Left forelimb (tissue), 1 donor: ENCODE results near the gene GALNS.
"Not testable (repeated sequence)": the region's sequence is repeated elsewhere in the genome, so short reads cannot be mapped to it uniquely, and the experiment has no call there.

Source experiments
- DNase-seq: peaks from one replicate; pipeline ENCODE4 v3.0.0-alpha.2; 2018; ENCODE audit warnings: low spot score

Gene GALNS

GRCh38 chr16:88889702-88890352 lies 33.1 kb upstream of the GALNS start:
- not testable (repeated sequence) for DNase-seq

- no peak for DNase-seq
Measured at GRCh38 chr16:88888461-88889387, 32.0 kb upstream of the GALNS start.

- no peak for DNase-seq
Measured at GRCh38 chr16:88888057-88888456, 31.3 kb upstream of the GALNS start.

GRCh38 chr16:88886845-88887521 lies 30.2 kb upstream of the GALNS start:
- peak; percentile 88 for DNase-seq

GRCh38 chr16:88886420-88886844 lies 29.7 kb upstream of the GALNS start:
- no peak for DNase-seq

GRCh38 chr16:88885693-88886280 lies 29.0 kb upstream of the GALNS start:
- DNase-seq, result no peak

- no peak for DNase-seq
Measured at GRCh38 chr16:88884569-88885271, 28.0 kb upstream of the GALNS start.

GRCh38 chr16:88883946-88884345 lies 27.2 kb upstream of the GALNS start:
- no peak for DNase-seq

GRCh38 chr16:88883117-88883895 lies 26.6 kb upstream of the GALNS start:
- no peak for DNase-seq

- DNase-seq, result no peak
Measured at GRCh38 chr16:88882358-88883030, 25.7 kb upstream of the GALNS start.

GRCh38 chr16:88881675-88882357 lies 25.1 kb upstream of the GALNS start:
- DNase-seq, result no peak

GRCh38 chr16:88881007-88881615 lies 24.4 kb upstream of the GALNS start:
- no peak for DNase-seq

GRCh38 chr16:88880226-88881006 lies 23.7 kb upstream of the GALNS start:
- no peak for DNase-seq

- no peak for DNase-seq
Measured at GRCh38 chr16:88879788-88880055, 23.0 kb upstream of the GALNS start.

- no peak for DNase-seq
Measured at GRCh38 chr16:88878967-88879787, 22.4 kb upstream of the GALNS start.

GRCh38 chr16:88878356-88878755 lies 21.6 kb upstream of the GALNS start:
- DNase-seq, result no peak

- DNase-seq, result no peak
Measured at GRCh38 chr16:88877564-88878289, 21.0 kb upstream of the GALNS start.
